HT1080 (cell line): ENCODE results near the gene FAM168B. TPM values are rescaled to one million over a fixed set of nuclear protein-coding genes. Genes with fewer than 3 reads are reported as not detected.

ENCODE experiments used
- DNase-seq: peaks from one replicate; pipeline ENCODE4 v3.0.0-alpha.2; 2015; ENCODE audit warnings: low read depth
- total RNA-seq: library from RNA; depleted of rRNA; stranded (reverse); fragments of >200 nt; shearing (Covaris generic); gene quantifications from 2 replicates; pipeline ENCODE4 v1.2.3, GENCODE V29; 2014

Gene FAM168B
- total RNA-seq, 1 experiment from 2014 or later: 118 TPM

DNA sequence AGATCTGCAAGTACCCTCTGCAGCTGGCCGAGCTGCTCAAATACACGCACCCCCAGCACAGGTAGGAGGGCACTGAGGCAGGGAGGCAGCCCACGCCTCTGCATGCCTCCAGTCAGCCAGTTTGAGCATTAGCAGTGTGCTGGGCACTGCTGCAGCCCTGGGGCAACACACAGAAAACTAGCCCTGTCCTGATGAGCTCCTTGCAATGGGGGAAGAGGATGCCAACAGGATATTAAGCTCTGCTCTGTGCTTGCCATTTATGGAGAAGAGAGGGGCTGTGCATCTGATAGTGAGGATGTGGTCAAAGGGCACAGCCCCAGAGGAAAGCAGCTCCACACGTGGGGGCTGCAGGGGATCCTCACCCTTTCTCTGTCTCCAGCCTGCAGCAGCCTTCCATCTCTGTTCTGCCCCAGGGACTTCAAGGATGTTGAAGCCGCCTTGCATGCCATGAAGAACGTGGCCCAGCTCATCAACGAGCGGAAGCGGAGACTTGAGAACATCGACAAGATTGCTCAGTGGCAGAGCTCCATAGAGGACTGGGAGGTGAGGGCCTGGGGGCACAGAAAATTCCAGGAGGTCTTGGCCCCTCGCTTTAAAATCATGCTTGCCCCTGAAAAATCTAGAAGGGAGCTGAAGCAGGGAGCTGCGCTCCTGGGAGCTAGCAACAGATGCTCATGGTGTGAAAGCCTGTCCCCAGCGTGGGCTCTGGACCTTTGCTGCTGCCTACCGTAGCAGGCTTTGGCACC, 51.7 kb downstream of the FAM168B start:
- no peak for DNase-seq

- DNase-seq: no peak
These were observed 52.4 kb downstream of the FAM168B start for GRCh38 chr2:131040661-131041401.

GRCh38 chr2:131039908-131040660, 53.2 kb downstream of the FAM168B start:
- no peak for DNase-seq

DNA sequence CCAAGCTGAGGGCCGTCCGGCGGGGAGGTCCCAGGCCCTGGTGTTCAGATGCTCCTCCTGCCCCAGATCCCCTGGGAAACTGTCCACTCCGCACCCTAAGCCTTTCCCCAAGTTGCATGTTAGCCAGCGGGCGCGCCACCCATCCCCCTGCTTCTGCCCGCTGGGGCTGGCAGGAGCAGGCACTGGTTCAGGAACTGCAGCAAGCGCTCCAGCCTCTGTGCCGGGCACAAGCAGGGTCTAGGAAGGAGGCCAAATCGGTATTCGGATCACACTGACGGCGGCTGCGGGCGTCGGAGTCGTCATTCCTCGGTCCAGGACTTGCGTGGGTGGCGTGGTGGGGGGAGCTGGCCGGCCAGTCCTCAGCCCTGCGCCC, 53.7 kb downstream of the FAM168B start:
- no peak for DNase-seq

GRCh38 chr2:131039101-131039440, 54.2 kb downstream of the FAM168B start:
- DNase-seq: no peak

DNA sequence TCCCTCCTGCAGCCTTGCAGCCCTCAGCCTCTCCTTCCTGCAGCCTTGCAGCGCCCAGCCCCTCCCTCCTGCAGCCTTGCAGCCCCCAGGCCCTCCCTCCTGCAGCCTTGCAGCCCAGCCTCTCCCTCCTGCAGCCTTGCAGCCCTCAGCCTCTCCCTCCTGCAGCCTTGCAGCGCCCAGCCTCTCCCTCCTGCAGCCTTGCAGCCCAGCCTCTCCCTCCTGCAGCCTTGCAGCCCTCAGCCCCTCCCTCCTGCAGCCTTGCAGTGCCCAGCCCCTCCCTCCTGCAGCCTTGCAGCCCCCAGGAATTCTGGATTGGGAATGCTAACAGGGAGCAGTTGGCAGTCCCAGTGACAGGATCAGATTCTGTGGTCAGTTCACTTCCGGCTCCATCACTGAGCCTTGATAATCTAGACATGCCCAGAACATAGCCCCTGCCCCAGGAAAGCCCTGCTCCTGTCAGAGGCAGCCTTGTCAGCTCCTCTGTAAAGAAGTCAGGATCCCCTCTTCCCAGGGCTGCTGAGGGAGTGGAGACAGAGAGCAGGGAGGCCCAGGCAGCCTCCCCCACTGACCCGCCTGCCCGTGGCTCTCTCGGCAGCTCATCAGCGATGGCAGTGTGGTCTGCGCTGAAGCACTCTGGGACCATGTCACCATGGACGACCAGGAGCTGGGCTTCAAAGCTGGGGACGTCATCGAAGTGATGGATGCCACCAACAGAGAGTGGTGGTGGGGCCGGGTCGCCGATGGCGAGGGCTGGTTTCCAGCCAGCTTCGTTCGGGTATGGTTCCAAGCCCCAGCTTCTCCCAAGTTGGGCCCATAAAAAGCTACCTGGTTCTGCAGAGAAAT, 54.8 kb downstream of the FAM168B start:
- no peak for DNase-seq

GRCh38 chr2:131037398-131038257, 55.6 kb downstream of the FAM168B start:
- DNase-seq: no peak

DNA sequence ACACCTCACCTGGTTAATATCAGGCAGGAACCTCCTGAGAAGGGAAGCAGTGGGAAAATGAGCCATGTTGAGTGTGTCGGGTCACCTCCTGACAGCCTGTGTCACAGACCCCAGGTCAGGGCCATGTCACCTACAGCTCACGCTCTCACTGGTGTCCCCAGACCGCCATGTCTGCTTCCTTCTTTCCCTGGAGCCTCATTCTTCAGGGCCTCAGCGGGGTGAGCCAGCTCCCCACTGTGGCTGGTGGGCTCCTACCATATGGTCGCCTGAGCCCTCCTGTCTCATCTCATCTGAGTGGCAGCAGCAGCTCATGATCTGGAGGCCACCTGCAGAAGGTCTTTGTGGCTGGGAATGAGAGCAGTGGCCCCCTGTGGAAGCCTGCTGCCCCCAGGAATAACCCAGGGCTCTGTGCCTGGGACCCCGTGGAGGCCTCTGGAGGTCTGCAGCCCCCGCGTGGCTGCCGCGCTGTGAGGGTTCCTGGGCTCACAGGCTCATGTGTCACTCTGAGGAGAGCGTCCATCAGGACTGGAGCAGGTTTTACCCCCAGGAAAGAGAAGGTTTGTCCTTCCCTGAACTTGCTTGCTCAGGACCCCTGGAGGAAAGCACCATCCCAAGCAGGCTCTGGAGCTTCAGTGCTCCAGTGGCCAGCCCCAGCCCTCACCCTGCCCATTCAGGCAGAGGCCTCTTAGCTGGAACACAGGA, 56.4 kb downstream of the FAM168B start:
- no peak for DNase-seq

DNA sequence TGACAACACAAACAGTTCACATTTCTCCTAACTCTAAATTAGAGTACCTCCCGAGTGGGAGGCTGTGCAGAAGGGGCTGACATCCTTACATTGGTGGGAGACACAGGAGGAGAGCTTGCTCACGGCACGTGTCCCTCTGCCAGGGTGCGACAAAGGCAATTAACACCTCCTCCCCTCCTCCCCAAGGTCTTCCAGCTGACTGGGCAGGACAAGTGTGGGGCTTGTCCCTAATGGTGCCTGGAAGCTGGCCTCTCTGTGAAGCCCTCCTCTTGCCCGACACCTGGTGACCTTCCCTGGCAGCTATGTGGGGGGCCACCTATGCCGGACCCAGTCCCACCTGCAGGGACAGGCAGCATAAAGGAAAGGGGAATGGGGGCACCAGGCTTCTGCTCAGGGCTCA, 57.0 kb downstream of the FAM168B start:
- no peak for DNase-seq

- DNase-seq: no peak
These were observed 57.4 kb downstream of the FAM168B start for GRCh38 chr2:131035826-131036231.

DNA sequence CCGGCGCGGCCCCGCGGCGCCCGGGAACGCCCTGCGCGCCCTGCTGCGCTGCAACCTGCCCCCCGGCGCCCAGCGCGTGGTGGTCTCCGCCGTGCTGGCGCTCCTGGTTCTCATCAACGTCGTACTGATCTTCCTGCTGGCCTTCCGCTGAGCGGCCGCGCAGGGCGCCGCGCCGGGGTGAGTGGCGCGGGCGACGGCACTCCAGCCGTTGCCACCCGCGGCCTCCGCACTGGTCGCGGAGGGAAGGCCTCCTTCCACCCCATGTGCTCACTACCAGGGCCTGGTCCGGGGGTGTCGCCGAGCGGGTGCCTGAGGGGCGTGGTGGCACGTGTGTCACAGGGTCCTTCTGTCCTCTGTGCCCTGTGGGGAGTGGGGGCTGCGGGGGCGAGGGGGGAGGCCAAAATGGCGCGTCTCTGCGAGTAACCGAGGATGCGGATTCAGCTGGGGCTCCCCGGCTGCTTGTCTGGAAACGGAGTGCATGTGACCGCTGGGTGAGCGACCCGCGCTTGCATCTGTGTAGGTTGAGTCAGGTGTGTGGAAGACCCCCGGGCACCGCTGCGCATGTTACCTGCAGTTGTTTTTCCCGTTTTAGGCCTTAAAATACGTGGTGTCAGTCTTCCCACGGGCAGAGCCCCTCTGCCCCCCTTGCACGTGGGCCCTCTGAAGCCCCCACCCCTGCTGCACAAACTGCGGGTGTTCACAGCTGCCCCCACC, 58.0 kb downstream of the FAM168B start:
- DNase-seq: no peak

DNA sequence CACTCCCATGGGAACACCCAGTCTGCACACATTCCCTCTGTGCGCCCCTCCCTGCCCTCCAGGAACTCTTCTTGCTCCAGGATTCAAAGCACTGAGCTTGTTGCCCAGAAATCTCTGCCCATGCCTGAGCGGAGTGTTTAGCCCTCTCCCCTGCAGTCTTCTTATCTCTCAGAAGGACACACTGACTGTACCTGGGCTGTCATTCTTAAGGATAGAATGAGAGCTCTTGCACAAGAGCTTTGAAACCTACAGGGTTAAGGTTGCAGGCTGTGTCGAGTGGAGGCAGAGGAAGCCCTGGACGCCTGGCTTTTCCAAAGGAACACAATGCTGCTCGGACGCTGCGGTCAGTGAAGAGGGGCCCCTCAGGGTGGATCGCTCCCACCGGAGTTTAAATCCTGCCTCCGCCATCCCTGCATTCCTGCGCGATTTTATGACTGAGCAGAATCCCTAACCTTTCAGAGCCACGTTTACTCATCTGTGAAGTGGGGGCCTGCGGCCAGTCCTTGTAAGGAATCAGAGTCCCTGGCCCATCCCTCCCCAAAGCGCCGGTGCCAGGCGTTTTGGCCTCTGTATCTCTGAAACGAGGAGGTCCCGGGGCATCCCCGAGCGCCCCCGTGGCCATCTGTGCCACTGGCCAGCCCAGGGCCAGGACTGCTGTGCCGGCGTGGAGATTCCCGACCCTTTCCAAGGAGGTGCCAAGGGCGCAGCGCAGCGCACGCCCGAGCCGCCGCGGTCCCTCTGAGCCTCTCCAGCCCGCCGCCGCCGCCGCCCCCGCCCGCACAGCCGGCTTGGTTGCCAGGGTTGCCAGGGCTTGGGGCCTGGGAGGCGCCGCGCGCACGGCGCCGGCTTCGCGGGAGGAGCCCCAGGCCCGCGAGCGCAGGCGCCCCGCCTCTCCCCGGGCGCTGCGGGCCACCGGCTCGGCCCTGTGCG, 58.9 kb downstream of the FAM168B start:
- DNase-seq: no peak

DNA sequence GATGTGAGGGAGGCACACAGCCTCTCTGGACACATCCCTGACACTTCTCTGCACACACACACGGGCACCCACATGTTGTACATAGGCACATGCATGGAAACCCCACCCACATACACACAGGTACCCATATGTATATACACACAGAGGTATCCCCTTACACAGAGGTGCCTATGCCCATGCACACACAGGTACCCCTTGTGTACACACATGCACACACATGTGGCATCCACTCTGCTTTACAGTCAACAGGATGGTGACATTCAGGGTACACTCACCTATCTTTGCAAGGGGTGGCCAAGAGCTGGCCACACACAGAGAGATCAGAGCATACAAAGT, 59.5 kb downstream of the FAM168B start:
- DNase-seq: no peak

DNA sequence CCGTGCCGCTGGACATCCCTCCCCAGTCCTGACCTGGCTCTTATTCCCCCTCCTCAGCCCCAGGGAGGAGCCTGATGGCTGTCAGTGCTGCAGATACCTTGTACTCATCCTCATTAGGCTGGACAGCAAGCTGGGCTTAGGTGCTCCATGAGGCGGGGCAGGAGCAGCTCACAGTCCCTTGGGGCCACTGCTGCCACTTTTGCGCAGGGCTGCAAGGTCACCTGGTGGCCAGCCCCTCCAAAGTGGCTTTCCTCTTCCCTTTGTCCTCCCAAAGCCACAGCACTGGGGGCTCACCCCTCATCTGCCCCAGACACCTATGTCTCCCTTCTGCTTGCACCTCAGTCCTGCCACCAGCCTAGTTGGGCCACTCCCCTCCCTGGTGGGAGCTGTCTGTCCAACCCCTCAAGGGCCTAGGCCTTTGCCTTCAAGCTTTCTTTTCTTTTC, 60.8 kb downstream of the FAM168B start:
- DNase-seq: no peak

DNA sequence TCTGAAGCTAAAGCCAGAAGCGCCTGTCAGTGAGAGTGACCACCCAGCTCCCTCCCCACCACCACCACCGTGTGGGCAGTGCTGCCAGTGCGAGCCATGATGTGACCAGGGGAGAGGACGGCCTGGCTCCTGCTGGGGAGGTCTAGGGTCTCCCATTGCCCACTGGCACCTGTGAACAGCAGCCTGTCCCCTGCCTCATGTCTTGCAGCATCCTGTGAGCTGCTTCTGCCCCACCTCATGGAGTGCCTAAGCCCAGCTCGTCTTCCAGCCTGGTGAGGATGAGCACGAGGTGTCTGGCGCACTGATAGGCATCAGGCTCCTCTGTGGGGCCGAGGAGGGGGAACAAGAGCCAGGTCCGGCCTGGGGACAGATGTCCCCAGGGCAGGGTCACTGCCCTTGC, 61.4 kb downstream of the FAM168B start:
- no peak for DNase-seq

DNA sequence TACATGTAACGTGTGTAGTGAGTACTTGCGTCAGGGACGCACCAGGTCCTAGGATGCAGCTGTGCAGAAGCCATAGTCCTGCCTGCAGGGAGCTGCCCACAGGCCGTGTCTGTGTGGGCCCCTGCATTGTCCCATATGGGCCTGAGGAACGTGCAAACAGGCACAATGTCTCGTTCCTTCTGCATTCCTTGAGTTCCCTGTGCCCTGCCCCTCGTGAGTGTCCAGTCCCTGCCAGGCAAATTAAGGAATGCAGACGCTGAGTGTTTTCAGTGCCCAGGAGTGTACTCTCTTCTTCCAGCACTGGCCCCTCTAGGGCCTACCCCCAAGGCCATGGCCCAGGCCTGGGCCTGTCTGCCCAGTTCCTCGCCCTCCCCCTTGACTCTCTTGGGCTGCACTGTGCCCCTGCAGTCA, 61.8 kb downstream of the FAM168B start:
- DNase-seq: no peak

GRCh38 chr2:131030478-131030971, 62.7 kb downstream of the FAM168B start:
- DNase-seq: no peak

DNA sequence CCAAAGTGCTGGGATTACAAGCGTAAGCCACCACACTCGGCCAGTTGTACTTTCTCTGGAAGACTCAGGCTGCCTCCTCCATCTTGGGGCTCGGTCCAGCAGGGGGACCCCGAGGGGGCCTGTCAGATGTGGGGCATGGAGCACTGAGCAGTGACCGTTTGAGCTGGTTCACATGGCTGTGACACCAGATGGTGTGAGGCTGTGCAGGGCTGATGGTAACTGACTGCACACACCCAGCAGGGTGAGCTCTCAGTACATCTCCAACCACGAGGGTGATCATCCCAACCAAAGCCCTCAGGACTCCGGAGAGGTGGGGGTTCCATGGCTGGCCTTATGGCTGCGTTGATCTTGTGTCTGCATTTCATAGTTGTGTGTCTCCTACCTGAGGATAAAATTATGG, 63.4 kb downstream of the FAM168B start:
- DNase-seq: no peak
